Measurements from ENCODE around the gene CYP2D6.
"Not testable (repeated sequence)": the region's sequence is repeated elsewhere in the genome, so short reads cannot be mapped to it uniquely, and the experiment has no call there.

Gene CYP2D6

DNA sequence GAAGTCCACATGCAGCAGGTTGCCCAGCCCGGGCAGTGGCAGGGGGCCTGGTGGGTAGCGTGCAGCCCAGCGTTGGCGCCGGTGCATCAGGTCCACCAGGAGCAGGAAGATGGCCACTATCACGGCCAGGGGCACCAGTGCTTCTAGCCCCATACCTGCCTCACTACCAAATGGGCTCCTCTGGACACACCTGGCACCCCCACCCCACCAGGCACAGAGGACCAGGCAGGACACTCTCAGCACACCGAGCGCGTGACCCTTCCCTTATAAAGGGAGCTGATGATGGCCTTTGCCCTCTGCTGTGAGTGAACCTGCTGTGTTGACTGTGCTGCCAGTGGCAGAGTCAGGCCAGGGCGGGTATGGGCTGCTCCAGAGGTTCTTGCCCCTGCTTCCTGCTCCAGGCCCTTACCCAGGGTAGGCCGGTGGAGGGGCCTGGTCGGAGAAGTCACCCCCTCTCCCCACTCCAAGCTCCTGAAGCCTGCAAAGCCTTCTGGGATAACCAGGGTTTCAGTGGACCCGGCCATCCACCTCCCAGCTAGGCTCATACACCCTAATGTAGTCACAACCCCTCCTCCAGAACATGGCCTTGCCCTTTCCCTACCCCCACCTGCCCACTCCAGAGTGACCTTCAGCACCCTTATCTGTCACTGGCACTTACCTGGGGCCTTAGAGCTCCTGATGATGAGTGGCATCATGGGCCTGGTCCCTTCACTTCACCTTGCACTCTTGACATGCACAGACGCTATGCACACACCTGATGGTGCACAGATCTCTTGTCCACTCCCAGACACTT lies at the start of gene CYP2D6:
Gene CYP2D6, minus strand, starts transcription at position 172 of the 793 bp plus-strand sequence. Its CDS starts 19 bp downstream, at position 153.
- DNase-seq (ENCODE audit: low read depth in 2 of 2) = not testable (repeated sequence)

DNA sequence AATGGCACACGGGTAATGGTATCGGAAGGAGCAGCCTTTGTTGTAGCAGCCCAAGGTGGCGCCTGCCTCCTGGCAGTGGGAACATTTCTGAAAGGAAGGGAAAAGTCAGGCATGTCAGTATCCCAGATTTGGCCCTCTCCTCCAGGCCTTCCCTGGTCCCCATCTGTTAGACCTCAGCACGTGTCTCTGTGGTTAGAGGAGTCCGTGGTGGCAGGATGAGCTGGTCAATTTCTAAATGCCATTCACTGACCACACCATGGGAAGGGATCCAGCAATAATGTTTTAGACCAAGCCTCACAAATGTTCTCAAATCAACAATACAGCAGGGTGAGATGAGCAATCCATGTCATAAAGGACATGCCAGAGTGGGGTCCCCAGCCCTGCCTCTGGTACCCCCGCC lies 49.0 kb upstream of the CYP2D6 start:
- no peak for DNase-seq (ENCODE audit: low read depth in 2 of 2)

DNA sequence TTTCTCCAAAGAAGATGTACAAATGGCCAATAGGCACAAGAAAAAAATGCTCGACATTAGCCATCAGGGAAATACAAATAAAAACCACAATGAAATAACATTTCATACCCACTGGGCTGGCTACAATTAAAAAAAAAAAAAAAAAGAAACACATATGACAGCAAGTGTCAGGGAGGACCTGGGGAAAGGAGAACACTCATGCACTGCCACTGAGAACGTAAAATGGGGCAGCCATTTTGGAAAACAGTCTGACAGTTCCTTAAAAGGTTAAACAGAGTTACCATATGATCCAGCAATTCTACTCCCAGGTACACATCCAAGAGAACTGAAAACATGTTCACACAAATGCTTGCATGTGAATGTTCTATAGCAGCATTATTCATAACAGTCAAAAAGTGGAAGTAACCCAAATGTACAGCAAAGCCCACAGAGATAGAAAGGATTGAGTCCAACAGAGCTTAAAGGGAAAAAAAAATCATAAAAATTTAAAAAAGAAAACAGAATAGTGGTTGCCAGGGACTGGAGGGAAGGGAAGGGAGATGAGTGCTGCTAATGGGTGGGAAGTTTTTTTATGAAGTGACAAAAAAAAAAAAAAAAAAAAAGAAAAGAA lies 48.4 kb upstream of the CYP2D6 start:
- DNase-seq (ENCODE audit: low read depth in 2 of 2) = no peak

DNA sequence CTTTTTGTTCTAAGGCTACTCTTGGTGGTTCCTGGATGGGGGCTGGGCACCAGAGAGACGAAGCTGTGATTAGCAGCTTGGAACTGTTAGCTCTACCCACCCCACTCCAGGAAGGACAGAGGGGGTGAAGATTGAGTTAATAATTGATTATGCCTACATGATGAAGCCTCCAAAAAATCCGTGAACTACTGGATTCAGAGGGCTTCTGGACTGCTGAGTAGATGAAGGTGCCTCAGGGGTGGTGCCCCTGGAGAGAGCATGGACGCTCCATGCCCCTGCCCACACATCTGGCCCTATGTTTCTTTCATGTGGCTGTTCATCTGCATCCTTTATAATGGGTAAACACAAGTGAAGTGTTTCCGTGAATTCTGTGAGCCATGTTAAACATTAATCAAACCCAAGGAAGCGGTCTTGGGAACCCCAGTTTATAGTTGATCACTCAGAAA lies 47.3 kb upstream of the CYP2D6 start:
- no peak for DNase-seq (ENCODE audit: low read depth in 2 of 2)

DNA sequence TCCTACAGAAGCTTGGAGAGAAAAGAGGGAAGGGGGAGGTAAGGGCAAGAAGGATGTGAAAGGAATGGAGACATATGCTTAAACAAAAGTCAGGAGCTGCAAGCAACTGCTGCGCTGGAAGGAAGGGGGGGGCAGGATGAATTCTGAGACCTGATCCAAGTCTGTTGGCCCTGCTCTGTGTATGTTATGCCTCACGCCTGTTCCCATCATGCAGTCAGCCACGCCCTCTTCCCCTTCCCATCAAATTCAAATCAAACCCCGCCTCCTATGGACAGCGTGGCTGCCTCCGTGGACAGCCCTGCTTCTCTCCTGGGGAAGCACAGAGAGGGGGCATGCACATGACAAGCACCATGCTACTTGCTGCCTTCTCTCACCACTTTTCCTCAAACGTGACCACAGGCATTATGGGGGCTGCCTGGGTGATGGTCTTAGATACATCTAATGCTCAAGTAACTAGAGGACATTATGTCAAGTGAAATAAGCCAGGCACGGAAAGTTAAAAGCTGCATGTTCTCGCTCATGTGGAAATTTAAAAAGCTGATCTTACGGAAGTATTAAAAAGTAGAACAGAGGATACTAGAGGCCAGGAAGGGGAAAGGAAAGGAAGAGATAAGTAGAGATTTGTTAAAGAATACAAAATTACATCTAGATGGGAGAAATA lies 45.8 kb upstream of the CYP2D6 start:
- DNase-seq (ENCODE audit: low read depth in 2 of 2) = no peak

DNA sequence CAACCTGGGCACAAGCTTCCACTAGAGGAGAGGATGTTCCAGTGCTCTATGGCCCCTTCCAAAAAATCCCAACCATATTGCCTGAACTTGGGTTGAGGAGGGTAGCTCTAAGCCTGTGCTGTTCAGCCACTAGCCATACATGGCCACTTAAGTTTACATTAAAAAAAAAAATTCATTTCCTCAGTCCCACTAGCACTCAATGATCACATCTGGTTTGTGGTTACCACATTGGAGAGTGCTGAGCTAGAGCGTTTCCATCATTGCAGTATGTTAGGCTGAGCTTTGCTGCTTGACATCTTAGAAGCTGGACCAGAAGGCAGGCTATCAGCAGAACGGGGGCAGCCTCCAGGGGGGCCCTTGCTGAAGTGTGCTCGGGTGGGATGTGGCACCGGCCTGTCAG lies 43.5 kb upstream of the CYP2D6 start:
- DNase-seq (ENCODE audit: low read depth in 2 of 2) = no peak

DNA sequence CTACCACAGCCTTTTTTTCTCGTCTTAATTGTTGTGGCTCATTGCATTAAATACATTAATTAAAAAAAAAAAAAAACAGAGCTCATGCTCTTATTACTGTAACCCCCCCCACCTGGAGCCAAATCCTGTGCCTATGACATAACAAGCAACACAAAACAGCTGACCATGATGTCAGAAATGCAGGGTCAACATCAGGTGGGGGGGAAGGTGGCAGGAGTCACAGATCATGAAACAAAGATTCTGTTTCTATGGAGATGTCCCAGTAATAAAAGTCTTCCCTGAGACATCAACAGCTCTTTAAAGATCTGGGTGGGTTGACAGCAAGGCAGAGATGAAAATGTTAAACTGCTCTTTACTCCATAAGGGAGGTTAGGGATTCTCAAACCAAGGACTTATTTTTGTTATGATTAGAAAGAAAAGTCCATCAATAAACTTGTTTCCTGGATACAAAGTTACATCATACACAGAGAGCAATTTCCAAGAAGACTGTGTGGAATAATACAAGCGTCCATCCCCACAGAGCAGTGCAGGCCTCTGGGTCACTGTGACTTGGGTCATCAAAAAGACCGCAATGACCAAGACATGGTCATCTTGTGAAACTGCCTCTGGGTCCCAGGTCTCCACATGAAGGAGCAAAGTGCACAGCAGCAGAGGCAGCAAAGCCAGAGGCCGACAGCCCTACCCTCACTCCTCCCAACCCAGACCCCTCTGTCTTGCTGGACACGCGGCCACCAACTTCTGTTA lies 42.7 kb upstream of the CYP2D6 start:
- no peak for DNase-seq (ENCODE audit: low read depth in 2 of 2)

DNA sequence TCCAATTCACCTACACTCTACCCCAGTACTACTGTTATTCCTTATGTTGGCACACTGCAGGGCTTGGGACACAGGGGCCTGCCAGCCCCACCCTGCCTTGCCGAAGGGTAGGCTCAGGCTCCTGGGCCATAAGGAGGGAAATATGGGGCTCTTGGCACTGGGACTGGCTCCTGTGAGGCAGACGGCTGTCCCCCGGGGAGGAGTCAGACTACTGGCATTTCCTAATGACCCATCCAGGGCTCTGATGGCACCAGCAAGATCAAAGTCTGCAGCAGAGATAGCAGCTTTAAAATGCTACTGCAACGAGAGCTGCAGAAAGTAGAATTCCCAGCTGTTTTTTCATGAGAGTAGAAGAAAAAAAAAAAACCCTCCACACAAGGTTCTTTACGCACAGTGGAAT lies 42.2 kb upstream of the CYP2D6 start:
- DNase-seq (ENCODE audit: low read depth in 2 of 2) = no peak

DNA sequence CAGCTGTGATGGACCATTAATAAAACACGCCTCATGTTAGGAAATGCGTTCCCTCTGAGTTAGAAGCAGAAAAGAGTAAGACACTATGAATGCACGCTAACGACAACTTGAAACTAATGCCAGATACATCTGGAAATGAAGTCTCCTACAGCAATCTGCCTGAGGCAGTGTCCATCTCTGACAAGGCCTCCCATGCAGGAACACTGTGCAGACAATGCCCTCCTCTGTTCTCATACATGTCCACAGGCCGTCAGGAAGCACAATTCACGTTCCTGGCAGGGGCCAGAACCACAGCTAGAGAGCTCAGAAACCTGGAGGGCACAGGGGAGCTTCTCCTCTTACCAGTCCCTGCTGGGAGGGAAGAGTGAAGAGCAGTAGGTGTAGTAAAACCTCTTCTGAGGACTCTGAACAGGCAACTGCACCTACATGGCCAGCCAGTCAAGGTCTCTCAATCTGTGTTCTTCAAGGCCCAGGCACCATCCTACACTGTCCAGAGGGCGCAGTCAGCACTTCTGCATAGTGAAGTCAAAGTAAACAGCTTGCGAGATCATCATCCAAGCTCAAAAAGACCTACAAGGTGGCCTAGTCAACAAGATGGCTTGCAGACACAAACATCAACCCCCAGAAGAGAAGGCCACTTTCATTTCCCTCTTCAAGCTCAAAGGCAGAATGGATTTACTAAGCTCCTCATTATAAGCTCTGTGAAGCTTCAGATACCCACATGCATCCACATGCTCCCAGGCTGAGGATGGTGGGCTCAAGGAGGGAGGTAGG lies 41.5 kb upstream of the CYP2D6 start:
- DNase-seq (ENCODE audit: low read depth in 2 of 2) = no peak

DNA sequence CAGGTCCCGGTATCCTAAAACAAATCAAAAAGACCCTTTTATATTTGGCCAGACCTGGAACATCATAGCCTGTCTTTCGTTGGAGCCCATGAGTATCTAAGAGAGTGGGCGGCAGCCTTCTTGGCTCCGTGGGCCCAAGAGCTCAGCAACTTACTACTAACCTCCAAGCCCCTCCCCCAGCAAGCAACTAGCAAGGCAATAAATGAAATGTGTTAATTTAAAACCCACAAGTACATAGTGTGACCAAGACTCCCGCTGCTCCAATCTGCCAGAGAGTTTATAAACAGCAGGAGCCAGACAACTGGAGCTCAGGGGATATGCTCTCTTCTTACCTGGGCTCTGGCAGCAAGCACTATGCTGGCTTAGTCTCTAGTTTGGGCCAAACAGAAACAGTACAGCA lies 40.8 kb upstream of the CYP2D6 start:
- DNase-seq (ENCODE audit: low read depth in 2 of 2) = no peak

DNA sequence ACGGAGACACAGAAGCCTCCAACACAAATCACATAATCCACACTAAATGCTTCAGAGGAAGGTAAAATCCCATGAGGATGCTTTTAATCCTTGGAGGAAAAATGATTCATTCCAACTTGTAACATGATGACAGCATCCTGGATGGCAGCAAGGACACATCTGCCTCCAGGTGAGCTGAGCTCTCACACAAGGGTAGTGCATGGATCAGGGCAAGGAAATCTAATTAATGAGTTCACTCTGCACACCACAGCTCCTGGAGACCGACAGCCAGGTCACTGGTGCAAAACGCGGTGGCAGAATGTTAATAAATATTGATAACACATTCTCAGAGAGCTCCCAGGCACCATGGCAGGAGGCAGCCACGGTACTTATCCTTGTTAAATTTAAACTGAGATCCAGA lies 40.3 kb upstream of the CYP2D6 start:
- DNase-seq (ENCODE audit: low read depth in 2 of 2) = no peak

DNA sequence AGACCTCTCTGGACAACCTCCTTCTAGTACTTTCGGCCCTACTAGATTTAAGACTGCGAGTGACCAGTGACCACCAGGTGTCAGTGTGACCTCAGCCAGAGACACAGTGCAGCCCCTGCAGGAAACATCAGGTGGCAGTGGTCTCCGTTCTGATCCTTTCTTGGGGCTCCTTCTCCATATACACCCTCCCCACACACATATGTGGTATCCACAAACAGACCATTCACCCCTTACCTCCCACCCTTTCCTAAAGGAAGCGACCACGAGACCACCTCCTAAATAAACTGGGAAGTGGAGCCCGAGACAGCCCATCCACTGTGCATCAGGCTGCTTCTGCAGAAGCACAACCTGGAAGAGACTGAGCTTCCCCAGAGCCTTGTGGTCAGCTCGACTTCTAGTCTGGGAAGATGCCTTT lies 38.5 kb upstream of the CYP2D6 start:
- peak; percentile 42 to 63 for DNase-seq (ENCODE audit: low read depth in 2 of 2)

DNA sequence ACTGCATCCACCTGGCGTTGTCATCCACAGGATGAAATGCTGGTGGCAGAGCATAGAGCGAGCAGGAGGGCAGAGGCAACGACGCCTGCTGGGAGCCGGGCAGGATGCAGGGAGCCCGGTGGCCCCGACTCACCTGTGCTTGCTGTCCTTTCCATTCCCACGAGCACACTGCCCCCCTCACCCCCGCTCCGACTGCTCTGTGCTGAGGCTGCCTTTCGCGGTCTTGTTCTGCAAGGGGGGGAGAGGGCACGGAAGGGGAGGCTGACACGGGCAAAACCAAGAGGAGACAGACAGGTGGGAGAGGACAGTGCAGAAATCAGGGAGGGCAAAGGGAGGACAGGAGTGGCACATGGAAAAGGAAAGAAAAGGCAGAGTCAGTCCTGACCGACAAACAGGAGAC lies 37.9 kb upstream of the CYP2D6 start:
- DNase-seq (ENCODE audit: low read depth in 2 of 2) = no peak

DNA sequence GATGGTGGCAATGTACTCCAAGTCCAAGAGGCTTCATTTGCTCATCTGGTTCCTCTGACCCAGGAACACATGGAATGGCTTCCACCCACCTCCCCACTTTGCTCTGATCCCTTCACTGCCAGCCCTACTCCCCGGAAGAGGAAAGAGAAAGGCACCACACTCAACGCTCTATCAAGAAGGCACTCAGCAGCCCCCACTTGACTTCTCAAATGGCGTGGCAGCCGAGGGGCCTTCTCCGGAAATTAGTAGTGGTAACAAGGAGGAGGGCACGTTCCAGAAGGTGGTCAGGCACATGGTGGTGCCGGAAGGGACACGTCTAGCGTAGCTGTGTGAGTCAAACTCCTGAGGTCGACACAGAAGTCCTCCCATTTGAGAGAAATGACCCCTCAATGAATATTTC lies 36.5 kb upstream of the CYP2D6 start:
- no peak for DNase-seq (ENCODE audit: low read depth in 2 of 2)

DNA sequence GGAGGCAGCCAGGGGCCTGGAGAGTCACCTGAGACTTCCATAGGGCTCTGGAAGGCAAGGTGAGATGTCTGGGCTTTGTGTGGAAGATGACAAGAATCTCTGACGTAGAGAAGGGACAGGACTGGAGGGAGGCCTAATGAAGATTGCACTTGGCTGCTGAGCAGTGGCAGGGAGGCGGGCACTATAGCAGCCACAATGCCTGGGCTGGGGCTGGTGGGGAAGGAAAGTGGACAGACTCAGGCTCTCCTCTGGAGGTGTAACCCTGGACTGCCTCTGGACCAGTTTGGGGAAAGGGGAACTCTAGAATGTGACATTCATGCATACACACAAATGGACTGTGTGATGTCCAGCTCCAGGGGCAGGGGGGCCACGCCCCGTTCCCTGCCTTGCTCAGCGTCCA lies 34.3 kb upstream of the CYP2D6 start:
- no peak for DNase-seq (ENCODE audit: low read depth in 2 of 2)

DNA sequence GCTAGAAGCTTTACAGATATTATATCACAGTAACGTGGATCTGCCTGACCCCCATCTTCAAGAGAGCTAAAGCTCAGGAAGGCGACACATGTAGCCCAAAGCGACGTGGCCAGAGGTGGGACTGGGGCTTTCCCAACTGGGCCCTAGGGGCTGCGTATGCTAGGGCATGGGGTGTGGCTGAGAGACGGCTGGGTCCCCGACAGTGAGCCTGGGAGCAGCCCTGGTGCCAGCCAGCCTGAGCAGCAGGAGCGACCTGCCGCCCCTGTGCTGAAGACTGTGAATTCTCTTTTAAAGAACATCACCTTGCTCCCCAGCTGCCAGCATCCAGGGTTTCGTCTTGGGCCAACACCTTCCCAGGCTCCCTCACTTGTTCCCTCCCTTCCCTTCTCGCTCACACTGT lies 32.9 kb upstream of the CYP2D6 start:
- DNase-seq (ENCODE audit: low read depth in 2 of 2) = no peak

DNA sequence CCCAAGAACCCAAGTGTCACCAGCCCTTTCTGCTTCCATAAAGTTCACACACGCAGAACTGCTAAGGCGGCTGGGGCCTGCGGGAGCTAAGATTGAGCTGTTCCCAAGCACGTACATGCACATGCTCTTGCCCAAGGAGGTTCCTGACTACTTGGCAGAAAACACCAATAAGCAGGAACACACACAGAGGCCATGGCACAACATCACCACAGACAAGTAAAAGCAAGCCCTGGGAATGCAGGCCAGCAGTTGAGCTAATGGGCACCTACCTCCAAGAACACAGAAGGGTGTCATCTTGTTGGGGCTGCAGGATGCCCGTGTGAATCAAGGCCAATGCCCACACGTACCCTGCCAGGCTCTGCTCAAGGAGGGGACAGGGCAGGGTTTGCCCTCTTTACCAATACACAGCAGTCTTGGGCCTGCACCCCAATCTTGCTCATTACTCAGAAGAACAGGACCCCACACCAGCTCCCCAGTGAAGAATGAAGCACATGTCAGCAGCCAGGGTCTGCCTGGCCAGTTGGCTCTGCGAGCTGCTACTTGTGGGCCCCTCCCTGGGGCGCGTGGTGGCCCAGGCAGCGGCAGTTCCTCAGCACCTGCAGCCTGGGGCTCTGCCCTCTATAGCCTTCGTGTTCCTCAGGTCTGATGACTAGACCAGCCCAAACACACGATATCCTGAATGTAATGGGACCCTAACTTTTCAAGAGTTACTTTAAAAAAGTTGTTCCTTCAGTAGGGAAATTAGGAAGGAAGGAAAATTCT lies 32.3 kb upstream of the CYP2D6 start:
- DNase-seq (ENCODE audit: low read depth in 2 of 2) = no peak

DNA sequence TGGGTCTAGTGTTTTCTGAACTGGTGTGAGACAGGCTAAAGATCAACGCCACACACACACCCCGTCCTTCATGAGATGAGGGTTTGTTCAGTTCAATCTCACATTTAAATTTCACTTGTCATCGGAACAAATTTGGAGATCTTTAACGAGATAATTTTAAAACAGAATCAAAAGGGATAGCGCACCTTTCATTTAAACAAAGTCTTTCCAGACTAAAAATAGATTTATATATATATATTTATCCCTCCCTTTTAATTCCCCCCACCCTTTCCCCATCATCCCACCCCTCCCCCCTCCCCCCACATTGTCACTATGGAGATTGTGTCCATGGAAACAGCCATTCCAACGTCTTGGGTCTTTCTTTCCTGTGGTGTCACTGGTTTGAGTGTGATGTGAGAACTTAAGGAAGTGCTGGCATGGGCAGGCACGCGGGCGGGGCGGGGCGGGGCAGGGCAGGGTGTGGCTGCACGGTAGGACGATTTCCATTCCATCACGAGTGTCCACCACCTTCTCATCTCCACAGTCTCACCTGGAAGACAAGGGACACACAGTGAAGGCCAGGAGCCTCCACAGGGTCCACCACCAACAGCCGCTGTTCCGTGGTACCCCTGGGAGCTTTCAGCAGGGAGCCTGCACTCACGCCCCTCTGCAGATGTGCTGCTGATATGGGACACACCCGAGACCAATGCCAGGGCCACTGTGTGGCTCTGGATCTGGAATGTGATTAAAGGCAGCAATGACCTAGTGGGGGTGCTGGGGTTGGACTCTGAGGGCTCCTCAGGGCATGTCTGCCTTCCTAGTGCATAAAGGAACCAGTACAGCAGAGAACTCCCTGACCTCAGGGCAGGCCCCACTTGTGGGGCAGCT lies 30.5 kb upstream of the CYP2D6 start:
- no peak for DNase-seq (ENCODE audit: low read depth in 2 of 2)

DNA sequence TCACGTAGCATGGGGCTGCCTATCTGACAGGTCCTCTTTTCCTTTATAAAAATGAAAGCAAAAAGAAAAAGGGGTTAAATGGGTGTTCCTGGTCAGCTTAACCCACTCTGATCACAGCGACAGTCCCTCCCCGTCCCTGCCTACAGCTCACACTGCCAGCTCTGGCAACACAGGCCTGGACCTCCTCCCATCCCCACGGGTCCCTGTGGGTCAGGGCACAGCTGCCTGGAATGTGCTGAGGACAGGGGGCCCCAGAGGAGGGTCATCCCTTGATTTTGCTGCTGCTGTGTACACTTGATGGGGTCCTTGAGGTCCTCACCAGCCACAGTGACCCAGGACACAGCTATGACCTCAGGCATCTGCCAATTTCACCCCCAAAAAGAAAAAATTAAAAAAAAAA lies 29.6 kb upstream of the CYP2D6 start:
- no peak for DNase-seq (ENCODE audit: low read depth in 2 of 2)

Measured in stimulated activated CD4-positive, alpha-beta T cell treated with anti-CD3 and anti-CD28 coated beads, Interleukin-4, amount 100 ng/mL, for 48 hours (primary cell).